GM21825 (cell line): ENCODE measurements around the gene FUS.

Experiments used
- ATAC-seq: cut with Tn5 transposase; IDR thresholded peaks from one replicate; pipeline ENCODE4 v1.9.1; 2021; ENCODE audit warnings: mild to moderate bottlenecking, moderate library complexity; ENCODE audit not compliant: unreplicated experiment

FUS gene

GRCh38 chr16:31200821-31201568 is 21.1 kb downstream of the FUS start:
- no peak for ATAC-seq

GRCh38 chr16:31201582-31202413 is 21.9 kb downstream of the FUS start:
- ATAC-seq: peak; percentile 44

- ATAC-seq: peak; percentile 34
These were observed 22.8 kb downstream of the FUS start, which contains the start of gene PYCARD for GRCh38 chr16:31202414-31203375. PYCARD (minus strand) TSS chr16:31202760; CDS start chr16:31202690, 70 bp downstream.

- ATAC-seq: no peak
These were observed 25.1 kb downstream of the FUS start for GRCh38 chr16:31204871-31205666.

- no peak for ATAC-seq
These were observed 26.8 kb downstream of the FUS start for GRCh38 chr16:31206776-31207175.

GRCh38 chr16:31213342-31213741 is 33.4 kb downstream of the FUS start:
- no peak for ATAC-seq

GRCh38 chr16:31213877-31214707 is 34.2 kb downstream of the FUS start, which contains the start of gene TRIM72:
TRIM72 (plus strand) TSS chr16:31214119; CDS start chr16:31214739, 620 bp downstream.
- ATAC-seq: no peak

GRCh38 chr16:31214708-31215286 is 34.9 kb downstream of the FUS start:
- ATAC-seq: no peak

GRCh38 chr16:31215287-31216162 is 35.6 kb downstream of the FUS start:
- ATAC-seq: no peak

GRCh38 chr16:31216422-31217135 is 36.6 kb downstream of the FUS start, which contains the start of gene PYDC1:
PYDC1 (minus strand) TSS chr16:31217135; CDS start chr16:31217028, 107 bp downstream.
- ATAC-seq: no peak

GRCh38 chr16:31217136-31217530 is 37.2 kb downstream of the FUS start:
- no peak for ATAC-seq

- no peak for ATAC-seq
These were observed 39.3 kb downstream of the FUS start for GRCh38 chr16:31219154-31219741.

GRCh38 chr16:31221357-31222160 is 41.6 kb downstream of the FUS start:
- ATAC-seq: no peak

- ATAC-seq: no peak
These were observed 43.1 kb downstream of the FUS start for GRCh38 chr16:31223044-31223443.

- ATAC-seq: no peak
These were observed 44.4 kb downstream of the FUS start for GRCh38 chr16:31224092-31224955.
